GM19023 (cell line): ENCODE measurements around the gene PNMA1.

ENCODE experiments used
- ATAC-seq: cut with Tn5 transposase; IDR thresholded peaks from one replicate; pipeline ENCODE4 v1.9.1; 2021; ENCODE audit warnings: mild to moderate bottlenecking, moderate library complexity; ENCODE audit not compliant: unreplicated experiment

Gene PNMA1

GRCh38 chr14:73678698-73679097 lies 35.5 kb downstream of the PNMA1 start:
- ATAC-seq: no peak

GRCh38 chr14:73674986-73675385 lies 39.2 kb downstream of the PNMA1 start:
- no peak for ATAC-seq

- no peak for ATAC-seq
Observed at GRCh38 chr14:73667854-73668253, 46.3 kb downstream of the PNMA1 start.

- ATAC-seq: no peak
Observed at GRCh38 chr14:73666583-73666982, 47.6 kb downstream of the PNMA1 start.

GRCh38 chr14:73665130-73665529 lies 49.1 kb downstream of the PNMA1 start:
- ATAC-seq: no peak

GRCh38 chr14:73663548-73664212 lies 50.5 kb downstream of the PNMA1 start:
- no peak for ATAC-seq

GRCh38 chr14:73662487-73662943 lies 51.7 kb downstream of the PNMA1 start:
- no peak for ATAC-seq

GRCh38 chr14:73661872-73662271 lies 52.3 kb downstream of the PNMA1 start:
- ATAC-seq: no peak
